Activated naive CD4-positive, alpha-beta T cell treated with anti-CD3 and anti-CD28 coated beads, Interleukin-2, amount 50 U/mL, for 16 hours (primary cell): ENCODE measurements around the gene CLDN18.

Source experiments
- DNase-seq: peaks from one replicate; pipeline ENCODE4 v3.0.0-alpha.2; 2020

CLDN18 gene

DNA sequence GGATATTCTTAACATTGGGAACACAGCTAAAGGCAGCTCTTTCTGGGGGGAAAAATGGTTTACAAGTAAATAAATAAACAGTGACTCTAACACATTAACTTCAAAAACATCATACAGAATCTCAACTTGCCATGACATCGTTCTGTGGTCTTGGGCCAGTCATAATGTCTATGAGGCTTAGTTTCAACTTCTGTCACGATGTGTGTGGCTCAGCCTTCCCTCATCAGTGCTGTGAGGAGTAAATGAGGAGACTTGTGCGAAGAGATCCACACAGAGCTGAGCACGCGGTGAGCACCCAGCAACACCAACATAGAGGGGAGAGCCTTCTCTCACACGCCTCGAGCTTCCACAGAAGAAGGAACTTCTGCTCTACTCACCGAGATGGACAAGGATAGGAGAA is 56.4 kb downstream of the CLDN18 start:
- no peak for DNase-seq

DNA sequence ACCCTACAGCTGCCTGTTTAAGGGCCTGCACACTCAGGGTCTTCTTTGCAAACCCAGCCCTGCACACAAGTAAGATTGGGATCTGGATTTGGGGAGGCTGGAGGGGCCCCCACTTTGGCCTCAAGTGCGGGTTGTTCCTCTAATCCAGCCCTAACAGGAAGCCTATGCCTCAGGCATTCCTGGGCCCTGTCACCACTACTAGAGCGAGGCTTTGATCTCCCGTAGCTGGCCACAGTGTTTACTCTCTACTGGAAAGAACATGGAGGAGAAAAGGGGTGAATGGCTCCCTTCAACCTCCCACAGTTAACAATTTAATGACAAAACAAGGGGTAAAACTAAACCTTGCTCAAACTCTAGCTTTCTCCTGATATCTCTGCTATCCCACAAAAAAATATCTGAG is 57.0 kb downstream of the CLDN18 start:
- DNase-seq, result no peak

DNA sequence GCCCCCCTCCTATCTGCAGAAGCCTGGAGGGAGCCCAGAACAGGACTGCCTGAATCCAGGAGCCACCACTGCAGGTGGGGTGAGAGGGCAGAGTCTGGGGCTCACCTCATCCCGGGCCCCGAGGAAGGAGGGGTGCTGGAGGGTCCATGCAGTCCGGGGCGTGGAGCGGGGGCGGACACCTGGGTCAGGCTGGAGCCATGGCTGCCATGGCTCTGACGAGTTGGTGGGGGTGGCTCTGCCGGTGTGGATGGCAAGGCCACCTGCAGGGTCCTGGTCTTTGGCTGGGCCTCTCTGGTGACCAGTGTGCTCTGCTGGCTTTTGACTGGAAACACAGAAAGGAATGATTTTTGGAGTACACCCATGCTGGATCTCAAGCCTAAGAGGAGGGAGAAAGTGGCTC is 58.1 kb downstream of the CLDN18 start:
- DNase-seq, result no peak

DNA sequence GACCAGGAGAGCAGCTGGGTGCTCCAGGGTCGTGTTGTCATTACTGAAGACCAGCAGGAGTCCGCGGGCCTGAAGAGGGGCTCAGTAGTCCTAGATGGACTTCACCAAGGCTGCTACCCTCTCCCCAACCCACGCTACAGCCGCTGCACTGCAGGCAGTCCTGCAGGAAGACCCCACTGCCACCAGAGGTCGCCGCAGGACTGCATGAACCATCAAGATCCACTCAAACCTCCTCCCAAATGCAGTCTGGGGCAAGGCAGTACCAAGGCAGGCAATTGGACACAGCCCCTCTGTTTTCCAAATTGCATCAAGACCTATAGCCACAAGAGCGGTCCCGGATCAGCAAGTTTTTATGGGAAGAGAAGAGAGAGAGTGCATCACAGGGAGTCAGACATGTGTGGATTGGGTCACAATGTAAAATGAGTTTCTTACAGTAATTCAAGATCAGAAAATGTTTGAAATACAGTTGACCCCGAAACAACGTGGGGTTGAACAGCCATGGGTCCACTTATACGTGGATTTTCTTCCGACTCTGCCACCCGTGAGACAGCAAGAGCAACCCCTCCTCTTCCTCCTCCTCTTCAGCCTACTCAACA is 58.7 kb downstream of the CLDN18 start:
- peak; percentile 75 for DNase-seq

DNA sequence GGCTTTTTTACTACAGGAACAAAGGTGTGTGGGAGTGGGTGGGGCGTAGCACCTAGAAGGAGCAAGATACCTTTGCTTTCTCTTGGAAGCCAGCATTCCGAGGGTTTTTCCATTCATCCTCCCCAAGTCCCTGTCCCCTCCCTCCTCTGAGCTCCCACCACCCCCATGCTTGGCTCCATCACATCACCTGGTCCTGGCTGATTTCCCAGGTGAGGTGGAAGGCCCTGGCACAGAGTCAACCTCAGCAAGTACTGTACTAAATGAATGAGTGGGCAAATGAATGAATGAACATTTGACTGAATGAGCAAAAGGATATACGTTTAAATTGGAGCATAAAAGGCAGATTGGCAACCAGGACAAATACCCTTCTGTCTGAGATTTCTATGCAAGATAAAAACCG is 60.0 kb downstream of the CLDN18 start:
- DNase-seq, result no peak

DNA sequence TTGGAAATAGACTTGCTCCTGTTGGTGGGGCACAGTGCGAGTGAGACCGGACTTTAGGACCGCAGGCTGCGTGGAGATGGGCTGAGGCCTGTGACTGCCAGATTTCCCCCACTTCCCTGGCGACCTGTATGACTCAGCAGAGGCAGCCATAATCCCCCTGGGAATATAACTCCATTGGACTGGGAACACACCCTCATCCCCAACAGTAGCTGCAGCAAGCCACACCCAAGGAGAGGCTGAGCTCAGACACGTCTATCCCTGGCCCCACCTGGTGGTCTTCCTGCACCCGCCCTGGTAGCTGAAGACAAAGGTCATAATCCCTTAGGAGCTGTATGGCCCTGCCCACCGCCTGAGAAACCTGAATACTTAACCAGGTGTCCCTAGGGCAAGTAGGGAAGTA is 62.8 kb downstream of the CLDN18 start:
- DNase-seq, result no peak

DNA sequence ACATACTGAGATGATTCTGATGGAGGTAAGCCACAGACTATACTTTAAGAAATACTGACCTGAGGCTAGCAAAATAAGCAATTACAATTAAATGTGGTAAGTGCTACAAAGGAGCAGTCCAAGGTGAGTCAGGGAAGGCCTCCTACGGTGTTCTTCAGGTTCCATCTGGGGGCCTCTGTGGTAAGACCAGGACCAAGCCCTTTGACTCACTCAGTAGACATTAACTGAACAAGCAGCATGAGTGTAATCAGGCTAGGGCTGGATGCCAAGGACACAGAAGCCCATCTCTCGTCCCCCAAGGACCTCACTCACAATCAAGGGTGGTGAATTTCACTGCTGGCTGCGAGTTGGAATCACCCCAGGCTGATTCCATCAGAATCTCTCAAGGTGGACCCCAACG is 68.1 kb downstream of the CLDN18 start:
- DNase-seq, result no peak

DNA sequence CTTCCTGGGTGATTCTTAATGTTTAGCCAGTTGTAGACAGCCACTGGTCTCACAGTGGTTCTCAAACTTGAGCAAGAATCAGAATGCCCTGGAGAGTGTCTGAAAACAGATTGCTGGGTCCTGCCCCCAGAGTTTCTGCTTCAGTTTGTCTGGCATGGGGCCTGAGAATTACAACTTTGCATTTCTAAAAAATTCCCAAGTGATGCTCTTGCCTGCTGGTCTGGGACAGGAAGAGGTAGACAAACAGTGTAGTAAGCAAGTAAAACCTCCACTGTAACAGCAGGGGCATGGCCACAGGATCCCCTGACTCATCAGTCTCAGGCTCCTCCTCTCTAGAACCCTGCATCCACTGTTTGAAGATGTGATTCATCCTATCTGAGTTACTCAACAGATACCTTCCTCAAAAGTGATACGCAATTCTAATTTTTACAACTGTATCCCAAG is 69.0 kb downstream of the CLDN18 start:
- no peak for DNase-seq

DNA sequence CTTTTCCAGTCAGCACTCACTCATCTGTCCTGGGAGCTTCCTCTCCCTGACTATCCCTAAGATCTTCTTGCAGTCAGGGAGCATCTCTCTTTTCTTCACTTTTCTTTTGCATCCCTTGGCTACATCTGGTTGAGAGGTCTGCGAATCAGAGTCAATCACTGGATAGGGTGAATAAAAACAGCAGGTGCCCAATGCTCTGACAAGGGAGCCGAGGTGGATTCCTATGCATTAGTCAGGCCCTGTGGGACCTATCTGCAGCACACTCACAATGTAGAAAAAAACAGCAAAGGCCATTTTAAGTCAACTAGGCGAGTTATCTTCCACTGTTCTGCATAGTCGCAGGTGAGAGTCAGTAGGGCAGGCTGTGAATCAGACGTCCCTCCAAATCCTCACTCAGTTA is 69.9 kb downstream of the CLDN18 start:
- DNase-seq, result no peak

DNA sequence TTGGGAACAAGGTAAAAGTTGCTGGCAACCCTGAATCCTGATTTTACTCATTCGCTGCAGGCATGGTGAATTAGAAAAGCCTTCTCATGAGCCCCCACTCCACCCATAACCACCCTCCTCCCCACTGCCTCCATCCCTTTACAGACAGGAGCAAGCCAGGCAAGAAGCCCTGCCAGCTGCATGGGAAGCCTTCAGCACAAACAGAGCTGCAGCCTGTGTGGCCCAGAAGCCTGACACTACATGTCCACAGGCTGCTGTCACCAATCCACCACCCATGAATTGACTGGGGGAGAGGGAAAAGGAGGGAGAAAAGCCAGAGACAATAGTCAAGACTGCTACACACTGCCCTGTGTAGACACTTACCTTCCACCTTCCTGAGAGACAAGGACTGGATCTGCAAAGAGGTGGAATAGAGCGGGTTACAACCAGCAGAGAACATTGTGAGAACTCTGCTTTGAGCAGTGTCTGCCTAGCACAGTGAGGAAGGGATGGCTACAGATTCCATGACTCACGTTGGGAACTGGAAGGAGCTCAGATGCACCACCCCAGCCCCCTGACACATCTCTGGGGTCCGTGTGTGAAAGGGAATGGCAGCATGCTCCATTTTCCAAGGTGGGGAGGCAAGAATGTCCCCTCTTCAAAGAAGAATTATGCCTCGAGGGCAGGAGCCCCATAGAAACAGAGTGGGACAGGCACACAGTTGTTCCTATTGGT is 71.6 kb downstream of the CLDN18 start:
- DNase-seq, result no peak

DNA sequence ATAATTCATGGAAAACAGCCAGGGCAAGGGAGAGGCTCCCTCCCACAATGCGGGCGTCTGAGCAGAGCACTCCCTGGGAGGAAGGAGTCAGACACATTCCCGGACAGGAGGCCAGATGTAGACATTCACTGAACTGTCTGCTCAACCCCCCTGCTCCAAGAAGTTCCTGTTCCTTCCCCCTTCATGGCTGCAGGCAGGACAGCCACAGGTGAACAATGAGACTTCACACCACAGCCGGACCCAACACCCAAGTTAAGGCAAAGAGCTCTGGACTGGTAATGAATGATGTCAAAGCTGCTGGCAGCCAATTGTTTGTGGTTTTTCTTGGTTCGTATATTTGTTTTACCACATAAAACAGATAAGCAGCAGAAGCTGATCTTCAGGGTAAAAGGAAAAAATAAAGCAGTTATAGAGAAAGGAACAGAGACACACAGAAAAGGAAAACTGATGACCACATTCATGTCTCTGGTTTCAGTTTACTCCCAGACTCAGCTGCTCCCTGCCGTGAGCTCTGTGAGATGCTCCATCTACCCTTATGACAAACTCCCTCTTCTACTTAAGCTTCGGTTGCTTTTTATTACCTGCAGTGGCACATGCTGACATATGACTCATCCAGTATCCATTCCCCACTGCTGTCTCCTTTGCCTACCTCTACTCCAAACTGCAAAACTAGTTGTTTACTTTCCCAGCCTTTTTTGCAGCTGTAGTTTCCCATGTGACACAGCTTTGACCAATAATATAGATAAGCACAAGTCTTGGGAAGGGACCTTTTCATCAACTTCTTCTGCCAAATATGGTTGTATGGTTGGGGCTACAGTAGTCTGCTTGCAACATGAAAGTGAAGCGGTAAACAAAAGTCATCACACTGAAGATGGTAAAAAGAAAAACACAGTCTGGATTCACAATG is 72.4 kb downstream of the CLDN18 start:
- DNase-seq, result no peak

DNA sequence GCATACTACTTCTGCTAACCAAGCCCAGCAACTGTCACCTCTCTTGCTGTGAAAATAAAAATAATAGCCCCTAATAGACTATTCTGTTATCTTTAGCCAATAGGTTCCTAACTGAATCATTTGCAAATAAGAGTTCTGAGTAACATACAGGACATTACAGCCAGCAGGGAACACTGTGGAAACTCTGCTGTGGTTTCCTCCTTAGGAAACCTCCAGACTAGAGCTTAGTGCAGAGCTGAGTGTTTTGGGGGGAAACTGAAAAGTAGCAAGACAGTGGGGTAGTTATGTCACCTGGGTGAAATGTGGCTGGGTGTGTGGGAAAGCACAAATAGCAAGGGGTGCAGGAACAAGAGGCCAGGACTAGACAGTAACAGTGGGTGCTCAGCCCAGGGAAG is 73.0 kb downstream of the CLDN18 start:
- DNase-seq, result no peak
